Measurements from ENCODE around the gene SLC9A3.

SLC9A3 gene

DNA sequence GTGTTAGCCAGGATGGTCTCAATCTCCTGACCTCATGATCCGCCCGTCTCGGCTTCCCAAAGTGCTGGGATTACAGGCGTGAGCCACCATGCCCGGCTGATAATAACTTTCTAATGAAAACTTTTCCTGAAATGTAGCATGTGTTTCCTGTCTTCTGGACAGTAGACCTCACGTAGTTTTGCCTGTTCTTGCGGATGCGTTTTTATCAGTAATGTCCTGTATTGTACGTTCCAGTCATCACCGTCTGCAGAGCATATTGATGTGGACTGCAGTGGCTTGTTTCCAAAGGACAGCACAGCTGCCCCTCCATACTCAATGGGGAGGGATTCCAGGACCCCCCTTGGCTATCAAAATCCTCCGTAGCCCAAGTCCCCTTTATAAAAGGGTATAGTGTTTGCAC, 68.4 kb downstream of the SLC9A3 start:
- no peak for TF ChIP-seq ZFX (IDR thresholded peaks at IDR 0.05; ENCODE audit: borderline replicate concordance)
- TF ChIP-seq, protein P1, sequence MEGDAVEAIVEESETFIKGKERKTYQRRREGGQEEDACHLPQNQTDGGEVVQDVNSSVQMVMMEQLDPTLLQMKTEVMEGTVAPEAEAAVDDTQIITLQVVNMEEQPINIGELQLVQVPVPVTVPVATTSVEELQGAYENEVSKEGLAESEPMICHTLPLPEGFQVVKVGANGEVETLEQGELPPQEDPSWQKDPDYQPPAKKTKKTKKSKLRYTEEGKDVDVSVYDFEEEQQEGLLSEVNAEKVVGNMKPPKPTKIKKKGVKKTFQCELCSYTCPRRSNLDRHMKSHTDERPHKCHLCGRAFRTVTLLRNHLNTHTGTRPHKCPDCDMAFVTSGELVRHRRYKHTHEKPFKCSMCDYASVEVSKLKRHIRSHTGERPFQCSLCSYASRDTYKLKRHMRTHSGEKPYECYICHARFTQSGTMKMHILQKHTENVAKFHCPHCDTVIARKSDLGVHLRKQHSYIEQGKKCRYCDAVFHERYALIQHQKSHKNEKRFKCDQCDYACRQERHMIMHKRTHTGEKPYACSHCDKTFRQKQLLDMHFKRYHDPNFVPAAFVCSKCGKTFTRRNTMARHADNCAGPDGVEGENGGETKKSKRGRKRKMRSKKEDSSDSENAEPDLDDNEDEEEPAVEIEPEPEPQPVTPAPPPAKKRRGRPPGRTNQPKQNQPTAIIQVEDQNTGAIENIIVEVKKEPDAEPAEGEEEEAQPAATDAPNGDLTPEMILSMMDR (IDR thresholded peaks at IDR 0.05) = no peak
- no peak overlapping the region for H3K27ac ChIP-seq

DNA sequence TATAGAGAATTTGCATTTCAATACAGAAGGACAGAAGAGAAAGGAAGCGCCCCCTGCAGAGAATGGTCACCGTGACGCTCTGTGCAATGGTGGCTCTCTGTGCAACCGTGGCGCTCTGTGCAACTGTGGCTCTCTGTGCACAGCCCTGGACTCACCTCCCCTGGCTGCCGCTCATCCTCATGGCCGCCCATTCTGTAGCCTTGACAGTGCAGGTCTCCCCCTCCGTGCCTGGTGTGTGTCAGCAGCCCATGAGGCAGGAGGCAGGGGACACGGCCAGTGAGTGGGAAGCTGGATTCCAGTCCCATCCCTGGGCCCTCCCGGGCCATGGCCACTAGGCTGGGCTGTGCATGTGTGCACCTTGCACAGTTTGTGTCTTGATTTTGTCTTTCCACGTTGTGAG, 69.3 kb downstream of the SLC9A3 start:
- TF ChIP-seq, protein P1 (IDR thresholded peaks at IDR 0.05) = no peak
- no peak for TF ChIP-seq ZFX (IDR thresholded peaks at IDR 0.05; ENCODE audit: borderline replicate concordance)
- no peak overlapping the region for H3K27ac ChIP-seq

DNA sequence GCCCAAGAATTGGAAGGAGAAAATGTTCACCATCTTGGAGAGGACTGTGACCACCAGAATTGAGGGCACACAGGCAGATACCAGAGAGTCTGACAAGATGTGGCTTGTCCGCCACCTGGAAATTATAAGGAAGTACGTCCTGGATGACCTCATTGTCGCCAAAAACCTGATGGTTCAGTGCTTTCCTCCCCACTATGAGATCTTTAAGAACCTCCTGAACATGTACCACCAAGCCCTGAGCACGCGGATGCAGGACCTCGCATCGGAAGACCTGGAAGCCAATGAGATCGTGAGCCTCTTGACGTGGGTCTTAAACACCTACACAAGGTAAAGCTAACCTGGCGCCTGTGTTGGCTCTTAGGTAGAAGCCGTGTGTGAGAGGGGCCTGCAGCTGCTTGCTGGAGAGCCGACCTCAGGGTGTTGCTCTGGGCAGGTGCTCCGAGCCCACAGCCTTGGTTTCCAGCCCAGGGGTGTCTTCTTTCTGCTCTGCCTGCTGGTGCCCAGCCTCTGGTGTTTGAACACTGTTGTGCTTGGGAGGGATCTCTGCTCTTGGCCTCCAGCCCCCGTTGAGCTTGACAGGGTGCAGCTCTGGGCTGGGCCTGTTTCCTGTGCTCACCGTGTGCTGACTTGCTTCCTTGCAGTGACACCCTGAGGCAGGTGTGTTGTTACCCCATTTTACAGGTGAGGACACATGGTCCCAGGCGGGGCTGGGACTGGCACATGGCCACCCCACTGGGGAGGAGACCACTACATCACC, 70.3 kb downstream of the SLC9A3 start:
- TF ChIP-seq ZFX (IDR thresholded peaks at IDR 0.05; ENCODE audit: borderline replicate concordance) = no peak
- TF ChIP-seq, protein P1 (IDR thresholded peaks at IDR 0.05) = no peak
- no peak overlapping the region for H3K27ac ChIP-seq

DNA sequence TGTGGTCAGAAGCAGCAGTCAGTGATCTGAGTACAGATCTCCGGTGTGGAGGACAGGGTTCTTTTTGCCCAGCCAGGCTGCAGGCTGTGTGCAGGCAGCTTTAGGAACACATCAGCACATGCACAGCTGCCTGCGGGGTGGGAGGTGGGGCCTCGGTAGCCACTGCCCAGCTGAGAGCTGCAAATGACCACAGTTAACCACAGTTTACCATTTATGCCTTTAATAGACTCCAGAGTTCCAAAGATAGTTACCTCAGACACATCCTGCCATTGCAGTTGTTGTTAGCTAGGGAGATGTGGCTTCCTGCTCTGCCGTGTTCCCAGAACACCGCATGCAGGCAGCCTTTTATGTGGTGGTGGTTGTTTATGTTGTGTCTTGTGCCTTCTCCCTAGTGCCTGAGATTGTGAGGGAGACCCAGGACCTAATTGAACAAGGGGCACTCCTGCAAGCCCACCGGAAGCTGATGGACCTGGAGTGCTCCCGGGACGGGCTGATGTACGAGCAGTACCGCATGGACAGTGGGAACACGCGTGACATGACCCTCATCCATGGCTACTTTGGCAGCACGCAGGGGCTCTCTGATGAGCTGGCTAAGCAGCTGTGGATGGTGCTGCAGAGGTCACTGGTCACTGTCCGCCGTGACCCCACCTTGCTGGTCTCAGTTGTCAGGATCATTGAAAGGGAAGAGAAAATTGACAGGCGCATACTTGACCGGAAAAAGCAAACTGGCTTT, 71.1 kb downstream of the SLC9A3 start:
- no peak overlapping the region for H3K27ac ChIP-seq
- TF ChIP-seq ZFX (IDR thresholded peaks at IDR 0.05; ENCODE audit: borderline replicate concordance) = no peak
- TF ChIP-seq, protein P1 (IDR thresholded peaks at IDR 0.05) = no peak

DNA sequence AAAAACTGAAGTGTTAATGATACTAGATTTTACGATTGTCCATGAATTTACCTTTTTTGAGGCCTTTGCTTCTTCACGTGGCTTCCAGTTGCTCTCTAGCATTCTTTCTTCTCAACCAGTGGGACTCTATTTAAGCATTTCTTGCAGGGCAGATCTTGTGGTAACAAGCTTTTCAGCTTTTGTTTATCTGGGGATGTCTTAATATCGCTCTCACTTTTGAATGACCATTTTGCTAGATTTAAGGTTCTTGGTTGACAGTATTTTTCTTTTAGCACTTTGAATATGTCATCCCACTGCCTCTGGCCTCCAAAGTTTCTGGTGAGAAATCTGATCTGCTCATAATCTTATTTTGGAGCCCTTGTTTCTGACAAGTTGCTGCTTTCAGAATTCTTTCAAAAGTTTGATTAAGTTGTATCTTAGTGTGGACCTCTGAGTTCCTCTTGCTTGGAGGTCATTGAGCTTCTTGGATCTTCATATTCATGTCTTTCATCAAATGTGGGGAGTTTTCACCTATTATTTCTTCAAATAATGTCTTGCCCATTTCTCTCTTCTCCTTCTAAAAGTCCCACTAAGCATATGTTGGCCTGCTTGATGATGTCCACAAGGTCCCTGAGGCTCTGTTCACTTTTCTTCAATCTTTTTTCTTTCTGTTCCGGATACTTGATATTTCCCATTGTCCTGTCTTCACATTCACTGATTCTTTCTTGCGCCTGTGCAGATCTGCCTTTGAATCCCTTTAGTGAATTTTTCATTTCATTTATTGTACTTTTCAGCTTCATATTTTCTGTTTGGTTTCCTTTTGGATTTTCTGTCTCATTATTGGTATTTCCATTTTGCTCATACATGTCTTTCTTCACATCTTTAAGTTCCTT, 72.4 kb downstream of the SLC9A3 start:
- no peak overlapping the region for H3K27ac ChIP-seq
- TF ChIP-seq, protein P1 (IDR thresholded peaks at IDR 0.05) = no peak

DNA sequence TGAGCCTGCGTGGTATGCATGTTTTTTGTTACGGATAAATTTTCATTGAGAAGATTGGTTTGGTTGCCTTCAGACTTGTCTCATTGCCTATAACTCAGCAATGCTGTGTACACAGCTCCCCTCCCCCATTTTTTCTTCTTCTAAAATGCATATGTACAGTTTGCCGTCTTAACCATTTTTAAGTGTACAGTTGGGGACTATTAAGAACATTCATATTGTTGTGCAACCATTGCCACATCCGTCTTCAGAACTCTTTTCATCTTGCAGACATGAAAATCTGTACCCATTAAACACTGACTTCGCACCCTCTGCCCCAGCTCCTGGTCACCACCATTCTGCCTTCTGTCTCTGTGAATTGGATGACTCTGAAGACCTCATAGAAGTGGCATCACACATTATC, 75.1 kb downstream of the SLC9A3 start:
- no peak overlapping the region for H3K27ac ChIP-seq
- no peak for TF ChIP-seq ZFX (IDR thresholded peaks at IDR 0.05; ENCODE audit: borderline replicate concordance)
- TF ChIP-seq, protein P1 (IDR thresholded peaks at IDR 0.05) = no peak

All from 22Rv1 (cell line).